Stimulated activated CD4-positive, alpha-beta T cell treated with anti-CD3 and anti-CD28 coated beads, Interleukin-1b, Interleukin-23, amount 100 ng/mL, for 1 hour (primary cell): Measurements from ENCODE around the gene FNDC10.

Experiments used
- DNase-seq, 2 donors: peaks; one replicate each; pipeline ENCODE4 v3.0.0-alpha.2; 2020; ENCODE audit warnings: low read depth in 2 of 2

Gene FNDC10

GRCh38 chr1:1548591-1548990 lies 51.3 kb downstream of the FNDC10 start:
- DNase-seq, result no peak
